Astrocyte of the cerebellum (primary cell): Measurements from ENCODE around the gene C19orf38.

ENCODE experiments used
- DNase-seq: peaks from one replicate; pipeline ENCODE4 v3.0.0-alpha.2; 2011; ENCODE audit warnings: low read depth
- H3K4me3 ChIP-seq: 2 replicates; pipeline ENCODE4 v1.5.1; 2011; ENCODE audit warnings: mild to moderate bottlenecking, low read depth, low read length, moderate library complexity
- CTCF ChIP-seq: IDR thresholded peaks from 2 replicates; pipeline ENCODE4 v1.5.1; 2012; ENCODE audit warnings: low read length, low read depth, moderate library complexity, mild to moderate bottlenecking; ENCODE audit errors: missing control alignments
- in situ Hi-C: cut with HindIII; loops from 2 replicates; pipeline ENCODE4 v1.10.0; 2017; ENCODE audit warnings: low sequenced_read_pairs

The C19orf38 gene

GRCh38 chr19:10815969-10816644 is 32.1 kb upstream of the C19orf38 start:
- TF ChIP-seq CTCF: no peak

GRCh38 chr19:10816691-10817090 is 31.5 kb upstream of the C19orf38 start:
- in situ Hi-C loops: no loop called here
- DNase-seq: no peak
- no peak for TF ChIP-seq CTCF
- H3K4me3 ChIP-seq: no peak overlapping the region

More at GRCh38 chr19:10815969-10816644, 32.1 kb upstream of the C19orf38 start:
- in situ Hi-C loops: no loop called here
- no peak for DNase-seq
- no peak overlapping the region for H3K4me3 ChIP-seq

GRCh38 chr19:10817291-10818038 is 30.8 kb upstream of the C19orf38 start:
- no peak for TF ChIP-seq CTCF
- DNase-seq: peak; percentile 20
- H3K4me3 ChIP-seq: no peak overlapping the region
- in situ Hi-C loops: no loop called here

- no peak for TF ChIP-seq CTCF
- in situ Hi-C loops: no loop called here
- DNase-seq: no peak
- H3K4me3 ChIP-seq: no peak overlapping the region
Measured at GRCh38 chr19:10818301-10819123, 29.7 kb upstream of the C19orf38 start.

GRCh38 chr19:10819124-10820060 is 28.8 kb upstream of the C19orf38 start:
- in situ Hi-C loops: no loop called here
- no peak for TF ChIP-seq CTCF
- H3K4me3 ChIP-seq: no peak overlapping the region
- DNase-seq: no peak

GRCh38 chr19:10820173-10820572 is 28.0 kb upstream of the C19orf38 start:
- no peak for DNase-seq
- in situ Hi-C loops: no loop called here
- H3K4me3 ChIP-seq: no peak overlapping the region
- peak; percentile 28 for TF ChIP-seq CTCF
